Sigmoid colon (tissue), 7 donors: ENCODE data around the gene VAMP8. TPM values are rescaled to one million over a fixed set of nuclear protein-coding genes. Genes with fewer than 3 reads are reported as not detected.
A peak's percentile ranks its signal among the peaks of the same experiment; 100 is the strongest.

Source experiments
- DNase-seq: peaks from one replicate; pipeline ENCODE4 v3.0.0-alpha.2; 2019
- H3K27ac ChIP-seq, 4 donors: fragments of 200-600 bp; sonication (generic); one replicate each; pipeline ENCODE4 v1.5.1; 2016 to 2019; ENCODE audit warnings: mild to moderate bottlenecking in 1 of 4
- H3K27me3 ChIP-seq, 3 donors: fragments of 200-600 bp; sonication (generic); one replicate each; pipeline ENCODE4 v1.5.1; 2019; ENCODE audit warnings: mild to moderate bottlenecking in 1 of 3
- H3K36me3 ChIP-seq, 4 donors: fragments of 200-600 bp; sonication (generic); one replicate each; pipeline ENCODE4 v1.5.1; 2016 to 2019
- H3K4me1 ChIP-seq, 4 donors: fragments of 200-600 bp; sonication (generic); one replicate each; pipeline ENCODE4 v1.5.1; 2017 to 2019
- H3K4me3 ChIP-seq, 4 donors: fragments of 200-600 bp; sonication (generic); one replicate each; pipeline ENCODE4 v1.5.1; 2017 to 2019; ENCODE audit warnings: mild to moderate bottlenecking in 2 of 4, moderate library complexity in 1 of 4
- H3K9me3 ChIP-seq, 4 donors: fragments of 200-600 bp in 3 of 4; sonication (generic) in 3 of 4; one replicate each; pipeline versions ENCODE4 v1.5.1 to v1.6.1; 2013 to 2019
- CTCF ChIP-seq, 4 experiments: fragments of 450-650 bp in 3 of 4; fragments of 200-600 bp in 1 of 4; IDR thresholded peaks; one replicate each; pipeline ENCODE4 v1.5.1; 2016 to 2019; ENCODE audit warnings: antibody characterized with exemption in 4 of 4, mild to moderate bottlenecking in 3 of 4, moderate library complexity in 2 of 4
- EP300 ChIP-seq, 4 donors: sonication (generic); formaldehyde crosslinking; IDR thresholded peaks; one replicate each; pipeline ENCODE4 v1.6.1; 2017; ENCODE audit warnings: antibody characterized with exemption in 4 of 4
- POLR2A ChIP-seq, 2 donors: fragments of 450-650 bp; IDR thresholded peaks; one replicate each; pipeline ENCODE4 v1.6.1; 2016; ENCODE audit warnings: antibody characterized with exemption in 2 of 2, mild to moderate bottlenecking in 2 of 2, moderate library complexity in 2 of 2
- POLR2AphosphoS5 ChIP-seq, 4 donors: sonication (generic); formaldehyde crosslinking; IDR thresholded peaks; one replicate each; pipeline ENCODE4 v1.6.1; 2017; ENCODE audit warnings: antibody characterized with exemption in 4 of 4
- WGBS, 2 donors: extraction: QIAGEN DNeasy Blood & Tissue Kit; methylation state at CpG; one replicate each; pipeline ENCODE4 v1.1.7; 2013; 5-methylcytosine and 5-hydroxymethylcytosine counted together
- intact Hi-C: fragments of 100-400 bp; cut with DNase I; formaldehyde crosslinking; loops from one replicate; pipeline ENCODE4 v1.15.1; 2023
- polyA plus RNA-seq, 3 donors: library from polyadenylated mRNA; stranded (reverse); fragments of 200-250 nt; gene quantifications; one replicate each; pipeline ENCODE4 v1.2.3, GENCODE V29; 2013
- total RNA-seq, 4 donors: library from RNA; depleted of rRNA; stranded (reverse); fragments of >200 nt; gene quantifications; one replicate each; pipeline ENCODE4 v1.1.0, GENCODE V29; 2016
- donor health status: healthy with polysubstance abuse.
- donor health status: Bipolar disorder and iron deficiency.
- donor health status: healthy.

VAMP8 gene
- total and polyA plus RNA-seq, 7 donors, result 1.9 to 941 (median 33.3) TPM

GRCh38 chr2:85583667-85584353 lies 6.4 kb downstream of the VAMP8 start:
- H3K4me3 ChIP-seq, result peak overlapping the region; percentile 57 to 79 (median 71)
- no peak for TF ChIP-seq CTCF (IDR thresholded peaks at IDR 0.05)
- TF ChIP-seq POLR2A (IDR thresholded peaks at IDR 0.05), result no peak
- TF ChIP-seq POLR2AphosphoS5 (IDR thresholded peaks at IDR 0.05), result no peak
- no peak for TF ChIP-seq EP300 (IDR thresholded peaks at IDR 0.05)
- intact Hi-C loops, result no loop called here
- WGBS, 2 donors, result 27 to 46% methylated on average over 16 of the region's 16 CpGs
- H3K36me3 ChIP-seq, result no peaks in the 10 kb centered on the region
- H3K27ac ChIP-seq, result peak overlapping the region; percentile 87 to 90 (median 88)
- H3K9me3 ChIP-seq, result no peaks in the 10 kb centered on the region
- peaks cover 0 to 38% (median 30%) of the 10 kb centered on the region in 4 donors for H3K4me1 ChIP-seq
- H3K27me3 ChIP-seq, result no peaks in the 10 kb centered on the region
- DNase-seq, result peak; percentile 68

GRCh38 chr2:85584354-85584856 lies 7.0 kb downstream of the VAMP8 start, which contains the start of gene VAMP5:
Gene VAMP5, plus strand, starts transcription at chr2:85584431. Its CDS starts 60 bp downstream, at chr2:85584491.
- no peak for TF ChIP-seq POLR2A (IDR thresholded peaks at IDR 0.05)
- TF ChIP-seq POLR2AphosphoS5 (IDR thresholded peaks at IDR 0.05), result peak in 2 of 4 donors; percentile 51 to 72
- H3K27me3 ChIP-seq, result no peaks in the 10 kb centered on the region
- H3K27ac ChIP-seq, result peak within 1 kb of the TSS; percentile 87 to 90 (median 88)
- H3K4me3 ChIP-seq, result peak within 1 kb of the TSS; percentile 57 to 79 (median 71)
- WGBS, 2 donors, result 13 to 34% methylated on average over 52 of the region's 52 CpGs
- no peaks in the 10 kb centered on the region for H3K9me3 ChIP-seq
- intact Hi-C loops, result no loop called here
- peaks cover 0 to 44% (median 34%) of the 10 kb centered on the region in 4 donors for H3K4me1 ChIP-seq
- no peaks in the 10 kb centered on the region for H3K36me3 ChIP-seq
- DNase-seq, result peak; percentile 75

DNA sequence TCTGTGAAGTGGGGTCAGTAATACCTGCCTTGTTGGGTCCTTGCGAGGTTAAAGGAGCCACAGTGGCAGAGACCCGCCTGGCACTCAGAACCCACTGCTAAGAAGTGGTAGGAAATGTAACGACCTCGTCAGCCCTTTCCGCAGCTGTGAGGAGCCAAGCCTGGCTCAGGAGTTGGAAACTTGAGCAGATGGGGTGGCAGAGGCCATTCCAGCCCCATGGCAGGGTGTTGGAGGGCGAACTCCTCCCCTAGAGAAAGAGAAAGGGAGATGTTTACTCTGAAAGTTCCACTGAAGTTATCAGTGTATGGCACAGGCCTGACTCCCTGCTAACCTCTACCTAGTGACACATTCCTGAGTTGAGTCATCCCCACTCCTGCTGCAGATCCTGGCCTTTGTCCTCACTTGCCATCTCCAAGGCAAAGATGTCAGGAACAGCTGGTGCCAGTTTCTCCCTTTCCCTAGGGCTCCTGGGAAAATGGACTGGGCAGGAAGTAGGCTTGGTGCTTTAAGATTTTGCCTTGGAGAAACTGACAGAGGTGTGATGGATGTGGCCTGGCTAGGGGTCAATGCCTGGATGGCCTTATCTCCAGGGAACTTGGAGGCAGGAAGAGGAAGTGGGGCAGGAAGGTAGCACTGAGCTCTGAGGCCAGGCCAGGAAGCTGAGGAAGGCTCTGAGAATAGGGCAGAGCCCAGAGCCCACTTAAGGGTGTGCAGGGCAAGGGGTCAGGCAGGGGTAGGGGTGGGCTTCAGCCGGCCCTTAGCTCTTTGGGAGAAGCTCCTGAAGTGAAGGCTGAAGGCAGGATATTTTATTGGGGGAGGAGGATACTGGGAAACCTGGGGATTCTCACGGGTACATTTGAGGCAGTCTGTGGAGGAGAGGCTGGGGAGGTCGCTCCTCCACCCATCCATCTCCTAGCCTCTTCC lies 7.7 kb downstream of the VAMP8 start:
- intact Hi-C loops, result no loop called here
- TF ChIP-seq POLR2AphosphoS5 (IDR thresholded peaks at IDR 0.05) (peak; percentile 4 to 67 (median 48)), EP300 (IDR thresholded peaks at IDR 0.05) (no peak), CTCF (IDR thresholded peaks at IDR 0.05) (no peak)
- H3K4me3 ChIP-seq, result peak overlapping the region; percentile 57 to 79 (median 71)
- H3K4me1 ChIP-seq, result peaks cover 0 to 51% (median 39%) of the 10 kb centered on the region in 4 donors
- 35 to 63% methylated on average over 9 of the region's 9 CpGs for WGBS, 2 donors
- peak; percentile 77 for DNase-seq
- H3K27ac ChIP-seq, result peak overlapping the region; percentile 87 to 90 (median 88)
- H3K36me3 ChIP-seq, result no peaks in the 10 kb centered on the region
- no peaks in the 10 kb centered on the region for H3K9me3 ChIP-seq
- no peaks in the 10 kb centered on the region for H3K27me3 ChIP-seq

DNA sequence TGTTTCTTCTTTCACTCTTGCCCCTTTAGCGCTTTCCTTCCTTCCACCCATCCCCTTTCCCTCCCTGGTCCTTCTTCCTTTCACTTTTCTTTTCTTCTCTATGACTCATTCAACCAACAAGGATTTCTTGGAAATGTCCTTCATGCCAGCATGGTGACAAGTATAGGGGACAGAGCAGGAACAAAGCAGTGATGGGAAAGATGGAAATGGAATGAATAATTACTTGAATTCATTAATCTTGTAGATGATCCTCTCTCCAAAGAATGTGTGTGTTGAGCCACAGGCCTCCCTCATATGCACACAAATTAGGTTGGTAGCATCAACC lies 8.4 kb downstream of the VAMP8 start:
- peak in 2 of 4 donors; percentile 15 to 64 for TF ChIP-seq POLR2AphosphoS5 (IDR thresholded peaks at IDR 0.05)
- no peak for TF ChIP-seq POLR2A (IDR thresholded peaks at IDR 0.05)
- no peak for TF ChIP-seq EP300 (IDR thresholded peaks at IDR 0.05)
- Histone ChIP-seq H3K27ac (peak overlapping the region; percentile 87 to 90 (median 88)), H3K9me3 (no peaks in the 10 kb centered on the region), H3K4me1 (peaks cover 0 to 58% (median 42%) of the 10 kb centered on the region in 4 donors), H3K36me3 (no peaks in the 10 kb centered on the region), H3K27me3 (no peaks in the 10 kb centered on the region), H3K4me3 (peak overlapping the region in 2 of 4 donors; percentile 67 to 79)
- 42 to 73% methylated on average over 1 of the region's 1 CpG for WGBS, 2 donors
- no peak for DNase-seq
- intact Hi-C loops, result no loop called here

- Histone ChIP-seq H3K27ac (peak overlapping the region; percentile 58 to 87 (median 68)), H3K4me1 (peaks cover 0 to 67% (median 50%) of the 10 kb centered on the region in 4 donors), H3K9me3 (no peaks in the 10 kb centered on the region), H3K36me3 (peaks cover 0 to 4% (median 0%) of the 10 kb centered on the region in 4 donors), H3K27me3 (no peaks in the 10 kb centered on the region), H3K4me3 (no peak overlapping the region)
- DNase-seq, result no peak
- 61 to 80% methylated on average over 4 of the region's 4 CpGs for WGBS, 2 donors
- TF ChIP-seq CTCF (IDR thresholded peaks at IDR 0.05) (no peak), POLR2A (IDR thresholded peaks at IDR 0.05) (no peak), EP300 (IDR thresholded peaks at IDR 0.05) (no peak), POLR2AphosphoS5 (IDR thresholded peaks at IDR 0.05) (no peak)
- intact Hi-C loops, result no loop called here
These were observed 10.8 kb downstream of the VAMP8 start for GRCh38 chr2:85588236-85588635.
